Karpas-422 (cell line): ENCODE data around the gene TIMM23. TPM values are rescaled to one million over a fixed set of nuclear protein-coding genes. Genes with fewer than 3 reads are reported as not detected.

Source experiments
- DNase-seq: peaks from one replicate; pipeline ENCODE4 v3.0.0-alpha.2; 2015
- H2AFZ ChIP-seq: fragments of 200-600 bp; sonication (generic); 2 replicates; pipeline ENCODE4 v1.6.1; 2014; ENCODE audit warnings: antibody characterized with exemption, low read length, mixed read lengths
- H3K27ac ChIP-seq: fragments of 200-600 bp; sonication (generic); 2 replicates; pipeline ENCODE4 v1.5.1; 2014; ENCODE audit warnings: mild to moderate bottlenecking, low read length, moderate library complexity
- H3K27me3 ChIP-seq: fragments of 200-600 bp; sonication (generic); 2 replicates; pipeline ENCODE4 v1.6.1; 2014; ENCODE audit warnings: low read length, mixed read lengths
- H3K36me3 ChIP-seq: fragments of 200-600 bp; sonication (generic); 2 replicates; pipeline ENCODE4 v1.6.1; 2014; ENCODE audit warnings: low read length, mixed read lengths; ENCODE audit not compliant: insufficient read depth
- H3K4me1 ChIP-seq: fragments of 200-600 bp; sonication (generic); 2 replicates; pipeline ENCODE4 v1.6.1; 2014; ENCODE audit warnings: mild to moderate bottlenecking, low read length, mixed read lengths
- H3K4me2 ChIP-seq: fragments of 200-600 bp; sonication (generic); 2 replicates; pipeline ENCODE4 v1.6.1; 2014; ENCODE audit warnings: low read length, low read depth, mild to moderate bottlenecking; ENCODE audit not compliant: poor library complexity, severe bottlenecking
- H3K4me3 ChIP-seq: fragments of 200-600 bp; sonication (generic); 2 replicates; pipeline ENCODE4 v1.5.1; 2014; ENCODE audit warnings: mild to moderate bottlenecking, antibody characterized with exemption, low read length, mixed read lengths
- H3K79me2 ChIP-seq: fragments of 200-600 bp; sonication (generic); 2 replicates; pipeline ENCODE4 v1.6.1; 2014; ENCODE audit warnings: mild to moderate bottlenecking, low read length, mixed read lengths
- H3K9ac ChIP-seq: fragments of 200-600 bp; sonication (generic); 2 replicates; pipeline ENCODE4 v1.6.0; 2014; ENCODE audit warnings: low read length
- H3K9me2 ChIP-seq: fragments of 200-600 bp; sonication (generic), shearing (Covaris generic); replicated peaks from 2 replicates; pipeline ENCODE4 v1.6.0; 2014; ENCODE audit warnings: mild to moderate bottlenecking, low read length, moderate library complexity; ENCODE audit not compliant: insufficient read depth
- H3K9me3 ChIP-seq: fragments of 300-700, 200-600 bp; sonication (generic); 2 replicates; pipeline ENCODE4 v1.6.1; 2014; ENCODE audit warnings: low read length, mixed read lengths
- H4K20me1 ChIP-seq: fragments of 200-600 bp; sonication (generic); 2 replicates; pipeline ENCODE4 v1.6.1; 2014; ENCODE audit warnings: mild to moderate bottlenecking, antibody characterized with exemption, low read length, low read depth; ENCODE audit not compliant: insufficient read depth
- total RNA-seq: library from RNA; depleted of rRNA; stranded (reverse); fragments of >200 nt; shearing (Covaris generic); gene quantifications from 2 replicates; pipeline ENCODE4 v1.2.3, GENCODE V29; 2014; ENCODE audit warnings: low replicate concordance

TIMM23 gene
- total RNA-seq, 1 experiment from 2014 or later = 44.1 TPM

DNA sequence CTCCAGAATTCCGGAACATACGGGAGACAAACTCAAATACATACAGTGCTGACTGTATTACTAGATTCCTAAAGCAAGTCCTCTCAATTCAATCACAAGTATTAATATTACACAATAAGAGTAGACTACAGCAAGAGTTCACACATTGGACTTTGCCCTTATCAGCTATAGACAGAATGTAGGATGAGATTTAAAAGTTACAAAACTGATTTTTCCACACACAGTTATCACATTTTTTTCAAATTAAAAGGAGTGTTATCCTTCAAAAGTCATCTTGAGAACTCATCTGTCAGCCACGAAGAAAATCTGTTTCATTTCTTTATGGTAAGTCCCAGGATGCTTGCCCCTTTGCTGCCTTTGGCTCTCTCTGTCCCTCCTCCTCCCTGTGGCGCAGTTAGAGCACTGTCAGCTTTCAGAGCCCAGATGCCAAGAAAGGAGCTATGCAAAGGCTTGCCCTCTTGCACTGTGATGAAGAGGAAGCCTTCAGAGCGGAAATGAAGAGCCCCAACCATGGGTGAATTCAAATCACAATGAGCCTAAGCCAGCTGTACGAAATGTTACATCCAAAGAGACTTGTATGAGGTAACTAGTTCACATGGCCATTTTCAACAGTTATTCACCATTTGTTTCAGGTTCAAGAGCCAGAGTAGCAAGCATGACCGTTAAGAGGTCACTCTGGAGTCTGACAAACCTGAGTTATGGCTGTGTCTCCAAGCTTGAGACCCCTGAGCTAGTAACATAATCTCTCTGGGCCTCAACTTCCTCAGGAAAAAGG lies 47.5 kb downstream of the TIMM23 start:
- no peaks in the 10 kb centered on the region for H3K9me3 ChIP-seq
- peaks cover 25% of the 10 kb centered on the region; the same call in 1 of the 2 replicates for H3K36me3 ChIP-seq
- no peaks in the 10 kb centered on the region for H3K9me2 ChIP-seq
- DNase-seq = peak; percentile 92
- no peaks in the 10 kb centered on the region for H3K27me3 ChIP-seq
- H3K79me2 ChIP-seq = peaks cover 99% of the 10 kb centered on the region
- H3K27ac ChIP-seq = peak overlapping the region; percentile 92
- no peak overlapping the region for H2AFZ ChIP-seq
- H3K9ac ChIP-seq = peak overlapping the region; percentile 64
- peaks cover 8% of the 10 kb centered on the region for H4K20me1 ChIP-seq
- H3K4me2 ChIP-seq = peak overlapping the region; percentile 71
- H3K4me1 ChIP-seq = peaks cover 37% of the 10 kb centered on the region
- peak overlapping the region; percentile 60 for H3K4me3 ChIP-seq

DNA sequence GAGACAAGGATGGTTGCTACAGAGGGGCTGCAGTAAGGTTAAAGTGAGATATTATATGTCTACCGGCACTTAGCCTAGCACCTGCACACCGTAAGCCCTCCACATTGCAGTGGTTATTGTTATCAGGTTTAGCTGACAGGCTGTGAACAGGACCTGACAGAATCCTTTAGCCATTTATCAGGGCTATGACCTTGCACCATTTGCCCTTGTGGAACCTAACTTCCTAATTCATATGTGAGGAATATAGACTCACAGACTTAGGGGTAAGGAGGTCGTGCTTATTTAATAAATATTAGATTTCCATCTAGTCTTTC lies 48.0 kb downstream of the TIMM23 start:
- peaks cover 20% of the 10 kb centered on the region; the same call in 1 of the 2 replicates for H3K36me3 ChIP-seq
- no peak overlapping the region for H2AFZ ChIP-seq
- H4K20me1 ChIP-seq = peaks cover 8% of the 10 kb centered on the region
- peaks cover 100% of the 10 kb centered on the region for H3K79me2 ChIP-seq
- H3K9me2 ChIP-seq = no peaks in the 10 kb centered on the region
- no peaks in the 10 kb centered on the region for H3K9me3 ChIP-seq
- H3K4me1 ChIP-seq = peaks cover 37% of the 10 kb centered on the region
- H3K9ac ChIP-seq = peak overlapping the region; percentile 64
- no peak for DNase-seq
- peak overlapping the region; percentile 71 for H3K4me2 ChIP-seq
- H3K27ac ChIP-seq = peak overlapping the region; percentile 92
- H3K4me3 ChIP-seq = peak overlapping the region; percentile 60
- H3K27me3 ChIP-seq = no peaks in the 10 kb centered on the region

DNA sequence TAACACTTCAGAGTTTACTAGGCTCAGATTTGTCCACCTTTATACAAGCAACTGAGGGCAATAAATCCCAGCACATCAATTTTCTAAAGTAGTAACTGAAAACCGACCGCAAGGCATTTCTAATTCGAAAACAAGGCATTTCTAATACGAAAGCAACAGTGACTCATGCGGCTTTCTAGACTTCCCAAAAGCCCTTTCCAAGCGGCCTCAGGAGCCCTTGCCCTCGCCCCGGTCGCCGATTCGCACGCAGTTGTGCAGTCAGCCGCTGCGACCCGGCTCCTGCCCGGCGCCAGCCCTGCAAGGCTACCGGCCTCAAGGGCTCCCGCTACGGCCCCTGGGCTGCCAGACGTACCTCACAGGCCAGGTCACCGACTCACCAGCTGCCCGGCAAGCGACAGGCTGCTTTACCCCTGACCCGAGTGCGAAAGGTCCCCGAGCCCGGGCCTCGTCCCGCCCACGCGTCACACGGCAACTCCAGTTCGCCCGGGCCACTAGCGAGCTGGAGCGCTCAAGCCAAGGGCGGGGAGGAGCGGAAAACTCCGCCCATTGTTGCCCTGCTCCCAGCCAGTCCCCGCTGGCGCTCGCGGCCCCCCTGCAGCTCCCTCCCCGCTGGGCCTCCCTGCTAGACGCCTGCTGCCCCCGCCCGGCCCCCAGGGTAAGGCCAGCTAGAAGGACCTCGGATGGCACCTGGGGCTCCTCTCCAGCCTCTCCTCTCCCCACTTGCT lies 50.9 kb downstream of the TIMM23 start:
- no peaks in the 10 kb centered on the region for H3K9me2 ChIP-seq
- no peak for DNase-seq
- H3K27ac ChIP-seq = no peak overlapping the region
- no peaks in the 10 kb centered on the region for H3K36me3 ChIP-seq
- H3K4me2 ChIP-seq = no peak overlapping the region
- H3K9ac ChIP-seq = no peak overlapping the region
- no peak overlapping the region for H2AFZ ChIP-seq
- peaks cover 100% of the 10 kb centered on the region for H3K79me2 ChIP-seq
- H3K4me1 ChIP-seq = peaks cover 46% of the 10 kb centered on the region
- H3K4me3 ChIP-seq = no peak overlapping the region
- H3K9me3 ChIP-seq = no peaks in the 10 kb centered on the region
- H3K27me3 ChIP-seq = no peaks in the 10 kb centered on the region
- peaks cover 24% of the 10 kb centered on the region for H4K20me1 ChIP-seq

DNA sequence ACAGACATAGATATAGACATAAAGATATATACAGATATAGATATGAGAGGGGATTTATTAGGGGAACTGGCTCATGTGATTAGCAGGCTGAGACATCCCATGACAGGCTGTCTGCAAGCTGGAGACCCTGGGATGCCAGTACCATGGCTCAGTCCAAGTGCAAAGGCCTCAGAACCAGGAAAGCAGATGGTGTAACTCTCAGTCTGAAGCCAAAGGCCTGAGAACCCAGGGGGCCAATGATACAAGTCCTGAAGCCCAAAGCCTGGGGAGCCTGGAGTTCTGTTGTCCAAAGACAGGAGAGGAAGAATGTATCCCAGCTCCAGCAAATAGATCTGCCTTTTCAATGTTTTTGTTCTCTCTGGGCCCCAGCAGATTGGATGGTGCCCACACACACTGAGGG lies 52.7 kb downstream of the TIMM23 start:
- H4K20me1 ChIP-seq = peaks cover 28% of the 10 kb centered on the region
- H3K4me2 ChIP-seq = no peak overlapping the region
- DNase-seq = no peak
- peaks cover 100% of the 10 kb centered on the region for H3K79me2 ChIP-seq
- no peak overlapping the region for H2AFZ ChIP-seq
- H3K36me3 ChIP-seq = no peaks in the 10 kb centered on the region
- no peak overlapping the region for H3K4me3 ChIP-seq
- H3K27me3 ChIP-seq = no peaks in the 10 kb centered on the region
- no peak overlapping the region for H3K9ac ChIP-seq
- no peak overlapping the region for H3K27ac ChIP-seq
- no peaks in the 10 kb centered on the region for H3K9me2 ChIP-seq
- no peaks in the 10 kb centered on the region for H3K9me3 ChIP-seq
- peaks cover 47% of the 10 kb centered on the region for H3K4me1 ChIP-seq

DNA sequence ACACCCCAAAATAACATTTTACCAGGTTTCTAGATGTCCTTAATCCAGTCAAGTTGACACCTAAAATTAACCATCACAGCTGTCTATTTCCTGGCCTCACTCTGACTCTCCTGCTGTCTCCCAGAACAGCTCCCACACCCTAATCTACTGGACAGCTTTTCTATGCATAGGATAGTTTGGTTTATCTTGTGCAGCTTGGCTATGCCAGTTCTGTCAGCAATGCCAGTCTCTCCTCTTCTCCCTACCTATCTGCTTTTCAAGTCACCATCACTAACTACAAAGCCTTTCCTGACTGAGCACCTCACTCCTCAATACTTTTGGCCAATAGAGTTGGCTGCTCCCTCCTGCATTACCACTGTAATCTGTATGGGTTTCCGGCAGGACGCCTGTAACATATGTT lies 53.1 kb downstream of the TIMM23 start:
- DNase-seq = no peak
- Histone ChIP-seq H4K20me1 (peaks cover 29% of the 10 kb centered on the region), H3K9ac (no peak overlapping the region), H3K27me3 (no peaks in the 10 kb centered on the region), H3K79me2 (peaks cover 99% of the 10 kb centered on the region), H3K9me2 (no peaks in the 10 kb centered on the region), H3K9me3 (no peaks in the 10 kb centered on the region), H3K27ac (no peak overlapping the region), H3K4me3 (no peak overlapping the region), H3K36me3 (no peaks in the 10 kb centered on the region), H3K4me1 (peaks cover 42% of the 10 kb centered on the region), H3K4me2 (no peak overlapping the region), H2AFZ (no peak overlapping the region)

DNA sequence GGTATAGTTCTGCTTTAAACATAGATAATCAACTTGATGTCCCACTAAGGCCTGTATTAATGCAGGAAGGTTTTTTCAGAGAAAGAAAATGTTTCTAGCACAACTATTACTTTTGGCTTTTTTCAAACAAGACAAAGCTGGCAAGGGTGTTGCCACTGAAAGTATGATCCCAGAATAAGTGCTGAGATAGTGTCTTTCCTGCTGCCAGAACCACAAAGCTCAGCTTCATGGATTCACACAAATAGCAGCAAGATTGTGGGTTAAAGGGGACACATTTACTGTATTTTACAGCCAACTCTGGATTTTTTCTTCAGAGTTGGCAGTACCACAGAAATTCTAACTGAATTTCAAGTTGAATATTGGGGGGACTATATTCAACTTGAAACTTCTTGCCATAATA lies 53.8 kb downstream of the TIMM23 start:
- Histone ChIP-seq H4K20me1 (peaks cover 29% of the 10 kb centered on the region), H3K4me2 (no peak overlapping the region), H3K9ac (no peak overlapping the region), H3K9me2 (no peaks in the 10 kb centered on the region), H3K4me1 (peaks cover 40% of the 10 kb centered on the region), H3K36me3 (no peaks in the 10 kb centered on the region), H3K9me3 (no peaks in the 10 kb centered on the region), H2AFZ (no peak overlapping the region), H3K27me3 (no peaks in the 10 kb centered on the region), H3K79me2 (peaks cover 92% of the 10 kb centered on the region), H3K4me3 (no peak overlapping the region), H3K27ac (no peak overlapping the region)
- DNase-seq = no peak

DNA sequence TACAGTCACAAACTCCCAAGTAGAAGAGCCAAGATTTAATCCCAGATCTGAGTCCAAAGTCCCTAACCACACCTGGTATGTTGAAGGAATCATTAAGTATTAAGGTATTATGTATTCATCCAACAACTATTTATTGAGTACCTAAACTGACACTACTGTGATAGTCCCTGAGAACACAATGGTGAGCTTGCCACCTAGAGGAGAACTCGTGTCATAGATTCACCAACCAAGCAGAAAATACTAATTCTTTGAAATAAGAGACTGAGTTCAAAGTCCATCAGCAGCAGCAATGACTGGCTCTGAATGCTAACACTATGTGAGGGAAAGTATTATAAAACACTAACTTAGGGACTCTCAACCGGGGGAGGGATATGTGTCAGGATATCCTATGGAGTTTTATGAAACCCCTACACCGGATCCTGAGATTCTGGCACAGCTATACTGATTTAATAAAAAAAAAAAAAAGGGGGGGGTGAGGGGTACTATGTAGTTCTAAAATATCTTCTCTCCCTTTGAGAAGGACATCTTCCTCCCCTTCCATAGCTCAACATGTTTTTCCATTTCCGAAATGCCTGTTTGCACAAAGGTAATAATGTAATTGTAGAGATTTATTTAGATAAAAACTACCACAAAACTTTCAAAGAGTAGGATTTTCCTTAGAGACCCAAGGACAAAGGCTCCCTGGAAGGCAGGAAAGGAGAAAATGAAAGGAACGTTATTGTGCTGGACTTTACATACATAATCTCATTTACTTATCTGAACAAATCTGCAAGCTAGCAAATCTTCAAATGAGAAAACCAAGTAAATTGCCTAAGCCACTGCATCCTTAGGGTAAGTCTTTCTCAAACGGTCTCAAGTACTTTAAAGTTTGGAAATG lies 56.5 kb downstream of the TIMM23 start:
- peaks cover 29% of the 10 kb centered on the region for H4K20me1 ChIP-seq
- H3K4me2 ChIP-seq = peak overlapping the region; percentile 93
- peak overlapping the region; percentile 77 for H3K4me3 ChIP-seq
- H3K27me3 ChIP-seq = no peaks in the 10 kb centered on the region
- peaks cover 65% of the 10 kb centered on the region for H3K79me2 ChIP-seq
- H3K9me3 ChIP-seq = no peaks in the 10 kb centered on the region
- peak; percentile 84 for DNase-seq
- no peak overlapping the region for H2AFZ ChIP-seq
- no peaks in the 10 kb centered on the region for H3K36me3 ChIP-seq
- peak overlapping the region; percentile 62 for H3K27ac ChIP-seq
- H3K9me2 ChIP-seq = no peaks in the 10 kb centered on the region
- peak overlapping the region; percentile 93 for H3K9ac ChIP-seq
- peaks cover 30% of the 10 kb centered on the region for H3K4me1 ChIP-seq
